Adrenal gland (tissue), 12 donors: Measurements from ENCODE around the gene STARD13. TPM values are rescaled to one million over a fixed set of nuclear protein-coding genes. Genes with fewer than 3 reads are reported as not detected.
A peak's percentile ranks its signal among the peaks of the same experiment; 100 is the strongest.

Source experiments
- DNase-seq, 7 donors: peaks; one replicate each; pipeline ENCODE4 v3.0.0-alpha.2; 2019 to 2020
- H3K27ac ChIP-seq, 5 donors: fragments of 200-600 bp; sonication (generic) in 4 of 5; 1 replicate in 3 of 5; 2 replicates in 2 of 5; pipeline versions ENCODE4 v1.5.1 to v1.8.0; 2016 to 2020; ENCODE audit warnings: mild to moderate bottlenecking in 1 of 5
- H3K27me3 ChIP-seq: fragments of 200-600 bp; 2 replicates; pipeline ENCODE4 v1.8.0; 2021
- H3K36me3 ChIP-seq, 2 donors: fragments of 200-600 bp; replicated peaks in 1 of 2; 1 replicate in 1 of 2; 2 replicates in 1 of 2; pipeline versions ENCODE4 v1.5.1 to v1.8.0; 2018 to 2022
- H3K4me1 ChIP-seq, 2 donors: fragments of 200-600 bp; replicated peaks in 1 of 2; 1 replicate in 1 of 2; 2 replicates in 1 of 2; pipeline versions ENCODE4 v1.5.1 to v1.8.0; 2018 to 2021
- H3K4me3 ChIP-seq, 4 donors: fragments of 200-600 bp; sonication (generic) in 3 of 4; one replicate each; pipeline ENCODE4 v1.5.1; 2016 to 2018
- H3K9me3 ChIP-seq, 3 donors: fragments of 200-600 bp; sonication (generic) in 1 of 3; replicated peaks in 1 of 3; 1 replicate in 2 of 3; 2 replicates in 1 of 3; pipeline versions ENCODE4 v1.5.1 to v1.8.0; 2016 to 2021
- CTCF ChIP-seq, 6 experiments: fragments of 450-650 bp in 4 of 6; fragments of 200-600 bp in 2 of 6; sonication (generic) in 1 of 6; IDR thresholded peaks; 1 replicate in 5 of 6; 2 replicates in 1 of 6; pipeline versions ENCODE4 v1.5.1 to v1.8.0; 2016 to 2021; ENCODE audit warnings: antibody characterized with exemption in 6 of 6, mild to moderate bottlenecking in 2 of 6, moderate library complexity in 1 of 6
- POLR2A ChIP-seq, 2 donors: fragments of 450-650 bp; IDR thresholded peaks; one replicate each; pipeline ENCODE4 v1.6.1; 2017; ENCODE audit warnings: antibody characterized with exemption in 2 of 2, mild to moderate bottlenecking in 2 of 2, moderate library complexity in 1 of 2
- WGBS, 4 donors: extraction: QIAGEN DNeasy Blood & Tissue Kit in 2 of 4; methylation state at CpG; one replicate each; pipeline versions ENCODE4 v1.1.5 to v1.1.7; 2013 to 2017; 5-methylcytosine and 5-hydroxymethylcytosine counted together
- intact Hi-C, 2 donors: fragments of 100-400 bp; cut with DNase I; formaldehyde crosslinking; loops; one replicate each; pipeline versions ENCODE4 v1.14.1 to v1.15.0; 2022 to 2023
- polyA plus RNA-seq, 3 donors: library from polyadenylated mRNA; stranded (reverse); fragments of 200-250 nt in 2 of 3; fragments of 350-450 nt in 1 of 3; fragmentation: Illumina TruSeq in 1 of 3; extraction: RNeasy Lipid Tissue Mini Kit (QIAGEN cat#74804) in 1 of 3; gene quantifications; one replicate each; pipeline ENCODE4 v1.2.3, GENCODE V29; 2013 to 2014
- total RNA-seq, 9 donors: library from RNA; depleted of rRNA in 4 of 9; stranded (reverse); fragments of >200 nt in 4 of 9; fragments of 120-200 nt in 1 of 9; fragmentation: NEBNext Ultra II Directional in 1 of 9; extraction: Animal tissue kit (Norgen Biotek cat#: 25700) in 1 of 9; gene quantifications; one replicate each; pipeline versions ENCODE4 v1.1.0 to v1.2.4, GENCODE V29; 2013 to 2023
- donor health status: healthy with polysubstance abuse.
- donor health status: Bipolar disorder and iron deficiency.
- donor health status: DM: yes; HTN: yes; CAD: no.
- donor health status: DM: no; HTN: no; CAD: no.
- donor health status: DM: no; HTN: no; CAD: no.
- donor health status: DM: yes; HTN: yes; CAD: no.

Gene STARD13
- total and polyA plus RNA-seq, 12 donors = 10.5 to 79.8 (median 33.6) TPM

DNA sequence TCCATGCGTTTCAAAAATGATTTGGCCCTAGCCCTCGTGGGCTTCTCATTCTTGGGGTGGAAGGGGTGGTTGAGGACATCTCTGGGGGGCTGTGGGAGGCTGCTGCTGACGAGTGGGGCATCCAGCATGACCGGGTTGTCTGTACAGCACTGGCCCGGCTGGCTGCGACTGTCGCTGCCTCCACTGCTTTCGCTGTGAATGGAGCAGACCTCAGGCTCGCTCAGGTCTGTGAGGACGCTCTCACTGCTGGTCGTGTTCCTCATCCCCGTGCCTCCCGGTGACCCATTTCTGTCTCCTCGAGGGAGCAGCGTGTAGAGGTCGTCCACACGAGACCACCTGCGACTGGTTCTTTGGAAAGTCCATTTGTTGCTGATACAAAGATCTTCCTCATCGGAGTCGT lies 155.7 kb downstream of the STARD13 start:
- 95 to 97% (median 96%) methylated on average over 18 to 20 of the region's 20 CpGs for WGBS, 4 donors
- DNase-seq = no peak
- TF ChIP-seq CTCF (IDR thresholded peaks at IDR 0.05) = no peak
- TF ChIP-seq POLR2A (IDR thresholded peaks at IDR 0.05) = no peak
- intact Hi-C loops = no loop called here
- Histone ChIP-seq H3K4me1 (peaks cover 33 to 79% of the 10 kb centered on the region in 2 donors), H3K36me3 (peaks cover 0 to 17% of the 10 kb centered on the region in 2 donors), H3K4me3 (no peak overlapping the region), H3K27ac (no peak overlapping the region), H3K27me3 (no peaks in the 10 kb centered on the region), H3K9me3 (no peaks in the 10 kb centered on the region)

DNA sequence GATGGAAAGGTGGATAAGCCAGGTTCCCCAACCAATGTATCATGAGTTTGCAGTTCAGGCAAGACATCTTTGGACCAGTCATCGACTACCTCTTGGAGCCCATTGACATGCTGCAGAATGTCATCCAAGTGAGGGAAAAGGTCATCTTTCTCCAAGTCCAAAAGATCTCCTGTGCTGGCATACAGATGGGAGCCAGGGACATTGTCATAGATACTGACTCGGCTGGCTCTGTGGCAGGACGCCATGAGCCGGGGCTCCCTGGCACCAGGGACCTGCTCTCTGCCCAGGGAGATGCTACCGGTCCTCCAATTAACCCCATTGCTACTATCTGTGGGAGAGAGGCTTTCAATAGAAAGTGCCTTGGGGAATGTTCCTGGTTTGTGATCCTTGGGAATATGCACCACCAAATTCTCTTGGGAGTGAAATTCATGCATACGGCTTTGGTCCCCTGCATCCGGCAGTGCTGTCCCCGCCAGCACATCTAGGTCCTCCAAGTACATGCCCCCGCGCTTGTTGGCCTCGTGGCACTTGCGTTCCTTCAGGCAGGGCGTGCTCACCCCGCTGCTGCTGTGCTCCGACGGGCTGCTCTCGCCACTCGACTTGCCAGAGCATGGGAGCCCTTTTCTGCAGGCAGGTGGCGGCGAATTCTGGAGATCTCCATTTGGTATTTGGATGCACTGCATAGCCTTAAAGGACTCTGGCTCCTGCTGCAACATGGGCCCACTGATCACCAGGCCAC lies 156.3 kb downstream of the STARD13 start:
- H3K4me3 ChIP-seq = no peak overlapping the region
- peaks cover 38 to 80% of the 10 kb centered on the region in 2 donors for H3K4me1 ChIP-seq
- H3K27ac ChIP-seq = peak overlapping the region in 2 of 5 donors; percentile 33 to 88
- TF ChIP-seq POLR2A (IDR thresholded peaks at IDR 0.05) (no peak), CTCF (IDR thresholded peaks at IDR 0.05) (no peak)
- H3K36me3 ChIP-seq = peaks cover 0 to 17% of the 10 kb centered on the region in 2 donors
- 92 to 94% (median 93%) methylated on average over 16 to 20 of the region's 20 CpGs for WGBS, 4 donors
- no peaks in the 10 kb centered on the region for H3K27me3 ChIP-seq
- DNase-seq = no peak
- intact Hi-C loops = no loop called here
- H3K9me3 ChIP-seq = no peaks in the 10 kb centered on the region

- TF ChIP-seq CTCF (IDR thresholded peaks at IDR 0.05) (no peak), POLR2A (IDR thresholded peaks at IDR 0.05) (no peak)
- Histone ChIP-seq H3K27ac (peak overlapping the region in 4 of 5 donors; percentile 73 to 95 (median 89)), H3K9me3 (no peaks in the 10 kb centered on the region), H3K36me3 (peaks cover 0 to 17% of the 10 kb centered on the region in 2 donors), H3K4me1 (peaks cover 46 to 80% of the 10 kb centered on the region in 2 donors), H3K4me3 (no peak overlapping the region), H3K27me3 (no peaks in the 10 kb centered on the region)
- DNase-seq = no peak
- WGBS, 4 donors = 78 to 89% (median 88%) methylated on average over 4 of the region's 4 CpGs
- intact Hi-C loops = no loop called here
These were observed 157.4 kb downstream of the STARD13 start for GRCh38 chr13:33128134-33128533.

DNA sequence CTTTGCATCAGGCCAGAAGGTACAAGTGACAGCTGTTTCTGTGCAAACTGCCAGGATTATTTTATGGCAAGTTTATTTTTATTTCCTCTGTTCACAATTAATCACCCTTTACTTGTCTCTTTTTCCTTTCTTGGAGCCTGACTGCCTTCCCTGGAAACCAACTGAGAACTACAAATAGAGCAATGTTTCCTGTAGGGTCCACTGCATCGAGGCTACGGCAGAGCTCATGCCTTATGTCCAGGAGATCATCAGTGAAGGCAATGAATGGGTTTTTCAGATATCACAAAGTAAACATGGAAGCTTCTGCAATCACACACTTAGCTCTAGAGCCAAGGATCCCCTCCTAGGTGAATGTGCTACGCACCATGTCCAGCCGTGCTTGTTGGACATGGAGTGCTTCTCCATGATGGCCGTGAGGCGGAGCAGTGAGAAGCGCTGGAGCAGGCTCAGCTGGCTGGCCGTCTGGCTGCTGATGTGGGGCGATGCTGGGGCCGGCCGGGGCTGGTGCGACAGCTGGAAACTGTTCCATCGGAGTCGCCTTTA lies 158.5 kb downstream of the STARD13 start:
- Histone ChIP-seq H3K4me3 (no peak overlapping the region), H3K27me3 (no peaks in the 10 kb centered on the region), H3K36me3 (peaks cover 0 to 17% of the 10 kb centered on the region in 2 donors), H3K4me1 (peaks cover 40 to 79% of the 10 kb centered on the region in 2 donors), H3K27ac (peak overlapping the region; percentile 10 to 95 (median 88)), H3K9me3 (no peaks in the 10 kb centered on the region)
- TF ChIP-seq POLR2A (IDR thresholded peaks at IDR 0.05) (no peak), CTCF (IDR thresholded peaks at IDR 0.05) (no peak)
- 73 to 82% (median 78%) methylated on average over 12 to 14 of the region's 14 CpGs for WGBS, 4 donors
- DNase-seq = peak in 1 of 7 donors; percentile 64
- intact Hi-C loops = no loop called here
